Stimulated activated CD4-positive, alpha-beta T cell treated with anti-CD3 and anti-CD28 coated beads, Interleukin-15, amount 100 ng/mL, for 24 hours (primary cell): ENCODE measurements around the gene SLC39A12.

Experiments used
- DNase-seq: peaks from one replicate; pipeline ENCODE4 v3.0.0-alpha.2; 2020

Gene SLC39A12

DNA sequence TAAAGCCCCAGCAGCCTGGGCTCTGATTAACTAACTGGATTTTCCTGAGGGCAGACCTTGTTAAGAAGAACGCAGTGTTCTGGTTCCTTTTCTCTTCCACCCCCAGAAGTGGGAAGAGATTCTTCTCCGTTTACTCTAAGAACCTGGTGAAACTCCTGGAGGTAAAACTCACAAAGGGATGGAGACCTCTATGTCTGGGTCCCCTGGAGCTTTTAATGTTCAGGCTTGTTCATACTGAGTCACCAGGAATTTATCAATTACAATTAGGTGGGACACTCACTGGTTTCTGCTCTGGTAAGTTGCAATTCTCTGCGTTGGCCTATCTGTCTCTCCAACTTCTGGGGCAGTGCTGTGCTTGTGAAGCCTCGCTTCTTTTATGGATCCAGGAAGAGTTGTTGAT, 115.2 kb downstream of the SLC39A12 start:
- no peak for DNase-seq

DNA sequence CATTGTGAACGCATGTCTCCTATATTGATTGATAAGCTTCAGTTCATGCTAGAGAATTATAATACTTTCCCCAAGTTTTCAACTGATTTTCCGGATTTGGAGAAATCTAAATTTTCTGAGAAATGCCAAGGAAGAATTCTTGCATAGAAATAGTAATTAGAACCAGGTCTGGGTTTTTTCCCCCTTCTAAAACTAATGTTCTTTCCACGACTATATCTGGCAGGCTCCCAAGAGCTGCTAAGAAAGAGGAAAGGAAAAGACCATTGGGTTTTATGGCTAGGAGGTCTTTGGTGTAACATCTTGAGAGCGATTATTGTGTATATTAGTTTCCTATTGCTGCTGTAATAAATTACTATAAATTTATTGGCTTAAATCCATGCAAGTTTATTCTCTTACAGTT, 116.7 kb downstream of the SLC39A12 start:
- DNase-seq: no peak

GRCh38 chr10:18071591-18071990, 119.9 kb downstream of the SLC39A12 start:
- DNase-seq: no peak

- no peak for DNase-seq
Measured at GRCh38 chr10:18073314-18073713, 121.6 kb downstream of the SLC39A12 start.

- no peak for DNase-seq
Measured at GRCh38 chr10:18075881-18076280, 124.2 kb downstream of the SLC39A12 start.

GRCh38 chr10:18079665-18080295, 128.1 kb downstream of the SLC39A12 start:
- DNase-seq: no peak

DNA sequence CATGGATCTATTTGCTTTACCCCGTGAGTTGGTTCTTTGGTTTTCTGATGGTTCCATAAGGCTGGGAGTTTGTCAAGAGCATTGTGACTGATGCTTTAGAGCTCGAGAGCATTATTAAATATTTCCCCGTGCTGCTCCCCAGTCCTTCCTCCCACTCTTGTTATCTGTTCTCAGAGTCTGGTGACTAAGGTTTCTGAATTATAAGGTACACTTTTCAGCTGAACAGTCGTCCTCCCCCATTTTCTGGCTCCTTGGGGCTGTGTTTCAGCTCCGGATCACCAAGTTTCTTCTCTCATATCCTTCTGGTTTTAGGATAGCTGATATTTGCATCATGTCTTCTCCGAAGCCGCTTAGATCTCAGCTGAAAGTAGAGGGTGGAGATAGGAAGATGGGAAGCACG, 130.7 kb downstream of the SLC39A12 start:
- no peak for DNase-seq

- DNase-seq: no peak
Measured at GRCh38 chr10:18085855-18086254, 134.1 kb downstream of the SLC39A12 start.

DNA sequence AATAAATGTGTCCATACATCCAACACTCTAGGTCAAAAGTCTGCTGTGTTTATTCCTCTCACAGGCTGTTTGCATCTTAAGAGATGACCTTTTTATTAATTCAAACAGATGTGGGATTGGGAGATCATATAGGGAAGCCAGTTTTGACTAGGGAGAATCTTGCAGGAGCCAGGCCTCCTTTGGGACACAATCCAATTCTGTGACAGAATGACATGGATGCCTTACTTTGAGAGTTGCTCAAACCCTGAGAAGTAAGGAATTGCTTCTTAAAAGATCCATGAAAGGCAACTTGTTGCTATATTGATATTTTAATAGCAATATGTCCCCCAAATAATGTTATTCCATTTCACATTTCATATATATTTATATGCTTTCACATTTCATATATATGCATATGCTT, 135.0 kb downstream of the SLC39A12 start:
- no peak for DNase-seq

GRCh38 chr10:18087355-18087754, 135.6 kb downstream of the SLC39A12 start:
- no peak for DNase-seq
